Measurements from ENCODE around the gene TUBE1.

- no peak for TF ChIP-seq HCFC1 (IDR thresholded peaks at IDR 0.05; ENCODE audit: low read length)
- TF ChIP-seq MAX (IDR thresholded peaks at IDR 0.05; ENCODE audit: low read depth, low read length) = no peak
- no peak for TF ChIP-seq CTCF (IDR thresholded peaks at IDR 0.05 in 2 of 3, conservative IDR thresholded peaks at IDR 0.05 in 1 of 3; ENCODE audit: control insufficient read depth in 2 of 3, extremely low read depth in 1 of 3, insufficient read depth in 1 of 3, low read depth in 3 of 3, low read length in 3 of 3)
- no peak for TF ChIP-seq TAF1 (IDR thresholded peaks at IDR 0.05; ENCODE audit: borderline replicate concordance, low read depth, low read length)
- no peak for TF ChIP-seq GABPA (IDR thresholded peaks at IDR 0.05; ENCODE audit: low read depth)
- no peak for TF ChIP-seq IRF3 (IDR thresholded peaks at IDR 0.05)
- no peak for TF ChIP-seq CREM (IDR thresholded peaks at IDR 0.05; ENCODE audit: low read depth)
These were observed 36.9 kb downstream of the TUBE1 start for GRCh38 chr6:112050429-112050828.

Measured in GM12878 (cell line).